Cardiac septum (tissue), 1 donor: Measurements from ENCODE around the gene TTC17. TPM values are rescaled to one million over a fixed set of nuclear protein-coding genes. Genes with fewer than 3 reads are reported as not detected.
"Not testable (repeated sequence)": the region's sequence is repeated elsewhere in the genome, so short reads cannot be mapped to it uniquely, and the experiment has no call there.

Source experiments
- DNase-seq: peaks from one replicate; pipeline ENCODE4 v3.0.0-alpha.2; 2020; ENCODE audit warnings: low spot score
- intact Hi-C: fragments of 100-400 bp; cut with DNase I; formaldehyde crosslinking; loops from one replicate; pipeline ENCODE4 v1.14.0; 2022
- total RNA-seq: library from RNA; stranded (reverse); fragmentation: NEBNext Ultra II Directional; extraction: Animal tissue kit (Norgen Biotek cat#: 25700); gene quantifications from one replicate; pipeline ENCODE4 v1.2.1, GENCODE V29; 2021
- donor health status: DM: no; HTN: no; CAD: no.

Gene TTC17
- total RNA-seq, 1 donor from 2014 or later, result 32.1 TPM

- no peak for DNase-seq
- intact Hi-C loops, result no loop called here
Observed at GRCh38 chr11:43440486-43440885, 81.8 kb downstream of the TTC17 start.

DNA sequence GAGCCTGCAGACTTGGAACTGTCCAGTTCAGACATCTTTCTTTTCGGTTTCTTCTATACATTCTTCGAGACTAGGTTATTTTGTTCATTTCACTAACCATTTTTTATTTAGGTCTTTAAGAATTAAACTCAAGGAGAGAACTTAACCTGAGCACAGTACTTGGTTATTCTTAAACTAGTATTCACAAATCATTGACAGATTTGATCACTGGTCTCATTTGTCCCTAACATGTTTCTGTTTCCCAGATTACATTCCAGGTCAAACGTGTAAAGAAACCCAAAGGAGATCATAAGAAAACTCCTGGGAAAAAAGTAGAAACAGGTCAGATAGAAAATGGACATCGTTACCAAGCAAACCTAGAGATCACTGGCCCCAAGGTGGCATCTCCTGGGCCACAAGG is 85.1 kb downstream of the TTC17 start:
- intact Hi-C loops, result no loop called here
- no peak for DNase-seq

GRCh38 chr11:43447151-43447550 is 88.4 kb downstream of the TTC17 start:
- no peak for DNase-seq
- intact Hi-C loops, result no loop called here

DNA sequence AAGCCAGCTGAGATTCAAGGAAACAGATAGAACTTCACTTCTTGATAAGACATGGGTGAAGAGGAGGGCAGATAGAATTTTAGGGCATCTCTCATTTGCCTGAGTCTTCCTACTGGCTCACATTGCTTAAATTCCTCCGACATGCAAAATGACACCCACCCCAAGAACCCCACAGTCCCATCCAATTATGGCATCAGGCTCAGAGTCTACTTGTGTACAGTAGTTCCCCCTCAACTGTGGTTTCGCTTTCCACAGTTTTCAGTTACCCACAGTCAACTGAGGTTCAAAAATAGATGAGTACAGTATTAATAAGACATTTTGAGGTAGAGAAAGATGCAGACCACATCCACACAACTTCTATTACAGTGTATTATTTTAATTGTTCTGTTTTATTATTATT is 99.8 kb downstream of the TTC17 start:
- DNase-seq, result no peak
- intact Hi-C loops, result no loop called here

DNA sequence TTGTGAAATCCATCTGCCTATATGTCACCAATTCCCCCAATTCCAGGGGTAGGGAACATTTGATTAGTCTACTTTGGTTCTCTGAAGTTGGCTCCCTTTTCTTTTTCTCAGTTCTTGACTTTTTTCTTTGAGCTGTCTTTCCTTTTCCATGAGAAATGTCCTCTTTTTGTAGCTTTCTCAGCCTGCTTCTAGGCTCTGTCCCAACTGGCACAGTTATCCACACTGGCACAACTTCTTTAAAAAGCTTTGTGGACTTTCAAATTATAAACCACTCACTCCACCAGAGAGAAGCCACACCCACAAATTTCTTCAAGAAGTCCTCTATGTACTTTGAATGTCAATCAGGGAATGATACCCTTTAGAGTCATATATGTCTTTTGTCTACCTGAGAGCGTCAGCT is 100.5 kb downstream of the TTC17 start:
- intact Hi-C loops, result no loop called here
- no peak for DNase-seq

- intact Hi-C loops, result no loop called here
- no peak for DNase-seq
Observed at GRCh38 chr11:43462359-43462758, 103.6 kb downstream of the TTC17 start.

DNA sequence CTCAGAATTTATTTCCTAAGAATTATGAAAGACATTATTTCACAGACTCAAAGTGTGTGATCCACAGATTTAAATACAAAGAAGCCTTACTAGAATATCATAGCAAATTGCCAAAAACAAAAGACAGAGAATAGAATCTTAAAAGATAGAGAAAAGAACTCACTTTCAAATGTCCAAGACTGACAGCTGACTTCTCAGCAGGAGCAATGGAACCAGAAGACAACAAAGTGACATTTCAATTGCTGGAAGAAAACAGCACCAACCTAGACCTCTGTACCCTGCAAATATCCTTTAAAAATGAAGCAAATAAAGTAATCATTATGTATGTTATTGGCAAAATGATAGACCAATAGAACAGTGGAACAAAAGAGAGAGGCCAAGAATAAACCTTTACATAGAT is 109.2 kb downstream of the TTC17 start:
- intact Hi-C loops, result no loop called here
- DNase-seq, result no peak

- DNase-seq, intact Hi-C loops: not testable (repeated sequence)
Observed at GRCh38 chr11:43477491-43477890, 118.8 kb downstream of the TTC17 start.

DNA sequence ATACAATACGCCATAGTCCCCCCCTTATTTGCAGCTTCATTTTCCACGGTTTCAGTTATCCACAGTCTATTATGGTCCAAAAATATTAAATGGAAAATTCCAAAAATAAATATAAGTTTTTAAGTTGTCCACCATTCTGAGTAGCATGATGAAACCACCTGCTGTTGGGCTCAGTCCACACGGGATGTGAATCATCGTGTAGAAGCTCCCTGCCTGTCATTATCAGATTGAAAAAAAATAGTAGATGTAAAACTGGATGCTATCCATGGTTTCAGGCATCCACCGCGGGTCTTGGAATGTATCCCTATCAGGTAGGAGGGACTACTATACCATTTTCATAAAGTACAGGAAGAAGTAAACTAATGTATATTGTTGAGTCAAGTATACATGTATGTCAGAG is 127.4 kb downstream of the TTC17 start:
- intact Hi-C loops, result no loop called here
- DNase-seq, result no peak

GRCh38 chr11:43489869-43490465 is 131.2 kb downstream of the TTC17 start:
- no peak for DNase-seq
- intact Hi-C loops, result no loop called here

DNA sequence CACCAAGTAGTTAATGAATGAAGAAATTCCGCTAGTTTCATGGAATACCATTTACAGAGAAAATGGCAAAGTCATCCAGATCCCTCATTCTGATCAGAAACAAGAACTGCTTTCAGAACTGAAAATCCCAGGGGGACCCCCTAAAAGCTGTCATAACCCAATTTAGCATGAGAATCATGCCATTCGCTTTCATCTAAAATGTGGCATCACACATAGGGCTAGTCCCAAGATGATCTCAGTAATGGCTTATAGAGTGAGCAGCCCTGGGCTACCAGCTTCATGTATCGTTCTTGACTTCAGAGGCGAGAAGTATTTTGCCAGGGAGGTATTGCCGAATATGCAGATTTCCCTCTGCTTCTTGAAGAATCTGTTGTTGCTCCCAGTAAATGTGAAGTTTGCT is 134.0 kb downstream of the TTC17 start:
- DNase-seq, result no peak
- intact Hi-C loops, result no loop called here

GRCh38 chr11:43493431-43493830 is 134.7 kb downstream of the TTC17 start:
- no peak for DNase-seq
- intact Hi-C loops, result no loop called here

- intact Hi-C loops, result no loop called here
- DNase-seq, result no peak
Observed at GRCh38 chr11:43497144-43497543, 138.4 kb downstream of the TTC17 start.

GRCh38 chr11:43498561-43498960 is 139.8 kb downstream of the TTC17 start:
- no peak for DNase-seq
- intact Hi-C loops, result no loop called here

DNA sequence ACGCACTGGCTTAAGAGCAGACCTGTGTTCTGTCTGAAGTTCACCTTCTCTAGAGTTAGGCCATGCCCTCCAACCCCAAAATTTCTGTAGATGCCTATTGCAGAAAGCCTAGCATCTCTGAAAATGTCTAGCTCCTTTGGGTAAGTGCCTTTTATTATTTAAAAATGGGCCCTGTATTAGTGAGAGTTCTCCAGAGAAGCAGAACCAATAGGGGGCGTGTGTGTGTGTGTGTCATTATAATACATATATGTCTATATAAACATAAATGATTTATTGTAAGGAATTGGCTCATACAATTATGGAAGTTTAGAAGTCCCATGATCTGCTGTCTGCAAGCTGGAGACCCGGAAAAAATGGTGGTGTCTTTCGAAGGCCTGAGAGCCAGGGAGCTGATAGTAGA is 144.7 kb downstream of the TTC17 start:
- no peak for DNase-seq
- intact Hi-C loops, result loop anchor here (10.0 kb wide), 1 partner anchor 531 kb away; no protein-coding TSS in a partner anchor

DNA sequence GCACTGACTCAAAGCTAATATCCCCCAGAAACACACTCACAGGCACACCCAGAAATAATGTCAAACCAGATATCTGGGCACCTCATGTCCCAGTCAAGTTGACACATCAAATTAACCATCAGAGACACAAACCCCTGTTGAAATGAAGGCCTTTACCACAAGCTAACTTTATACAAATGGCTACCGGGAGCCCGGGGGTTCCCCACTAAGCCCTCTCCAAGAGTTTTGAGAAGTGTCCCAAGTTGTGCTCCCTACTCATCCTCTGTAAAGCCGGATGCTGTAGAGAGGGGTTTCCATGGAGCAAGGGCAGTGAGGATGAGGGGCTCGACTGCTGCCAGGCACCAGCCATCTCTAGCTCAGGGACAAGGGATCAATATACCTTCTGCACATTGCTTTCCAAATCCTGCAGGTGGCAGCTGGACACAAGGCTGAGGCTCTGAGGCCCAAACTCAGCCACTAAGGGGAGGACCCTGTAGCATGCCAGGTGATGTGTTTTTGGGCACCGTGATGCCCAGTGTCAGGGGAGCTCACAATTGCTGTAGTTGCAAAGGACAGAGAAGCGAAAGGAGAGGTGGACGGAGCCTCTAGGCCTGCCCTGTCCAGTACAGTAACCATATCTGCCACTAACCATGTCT is 145.7 kb downstream of the TTC17 start:
- intact Hi-C loops, result loop anchor here (10.0 kb wide), 1 partner anchor 530 kb away; no protein-coding TSS in a partner anchor
- no peak for DNase-seq

GRCh38 chr11:43505171-43505570 is 146.5 kb downstream of the TTC17 start:
- no peak for DNase-seq
- intact Hi-C loops, result loop anchor here (5.0 to 10.0 kb wide), 2 partner anchors 347 to 530 kb away; no protein-coding TSS in a partner anchor

- no peak for DNase-seq
- intact Hi-C loops, result loop anchor here (5.0 to 10.0 kb wide), 2 partner anchors 345 to 528 kb away; no protein-coding TSS in a partner anchor
Observed at GRCh38 chr11:43507171-43507570, 148.5 kb downstream of the TTC17 start.

- intact Hi-C loops, result loop anchor here (5.0 to 10.0 kb wide), 2 partner anchors 344 to 526 kb away; no protein-coding TSS in a partner anchor
Observed at GRCh38 chr11:43508511-43508918, 149.8 kb downstream of the TTC17 start.

GRCh38 chr11:43511959-43512358 is 153.2 kb downstream of the TTC17 start:
- DNase-seq, result no peak
- intact Hi-C loops, result no loop called here

More at GRCh38 chr11:43508511-43508918, 149.8 kb downstream of the TTC17 start:
- no peak for DNase-seq

- DNase-seq, result no peak
- intact Hi-C loops, result no loop called here
Observed at GRCh38 chr11:43515090-43515489, 156.4 kb downstream of the TTC17 start.
